Measurements from ENCODE around the gene CLEC7A. TPM values are rescaled to one million over a fixed set of nuclear protein-coding genes. Genes with fewer than 3 reads are reported as not detected.

The CLEC7A gene
- total RNA-seq, 1 experiment from 2014 or later = not detected

DNA sequence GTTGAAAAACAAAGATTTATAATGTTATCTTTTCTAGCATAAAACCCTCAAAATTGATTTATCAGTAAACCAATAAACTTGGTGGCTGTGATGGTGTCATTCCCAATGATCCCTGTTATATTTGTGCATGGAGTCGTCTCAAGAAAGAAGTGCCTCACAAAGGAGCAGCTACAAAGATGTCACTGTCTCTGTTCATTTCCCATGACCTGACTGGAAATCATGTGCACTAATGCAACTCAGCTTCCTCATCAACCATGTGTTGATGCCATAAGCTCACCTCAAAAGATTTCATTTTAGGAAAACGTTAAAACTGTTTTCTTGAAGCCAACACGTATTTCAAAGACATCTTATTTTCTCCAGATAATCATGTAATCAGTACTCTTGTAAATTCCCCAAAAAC lies 60.0 kb downstream of the CLEC7A start (continued):
- TF ChIP-seq CTCF (IDR thresholded peaks at IDR 0.05 in 2 of 3, conservative IDR thresholded peaks at IDR 0.05 in 1 of 3; ENCODE audit: borderline replicate concordance in 1 of 3, insufficient read depth in 1 of 3, low read depth in 2 of 3, low read length in 2 of 3) = no peak

- Histone ChIP-seq H3K36me3 (ENCODE audit: control insufficient read depth in 1 of 2, insufficient read depth in 2 of 2, low read length in 2 of 2) (no peaks in the 10 kb centered on the region), H3K4me1 (ENCODE audit: control insufficient read depth in 1 of 2, insufficient read depth in 2 of 2, low read length in 2 of 2) (no peaks in the 10 kb centered on the region), H2AFZ (ENCODE audit: low read depth, low read length, poor library complexity, severe bottlenecking) (no peak overlapping the region), H3K79me2 (ENCODE audit: insufficient read depth, low read length) (no peaks in the 10 kb centered on the region), H3K9me2 (ENCODE audit: insufficient read depth) (no peaks in the 10 kb centered on the region), H3K4me2 (ENCODE audit: low read length) (no peak overlapping the region), H3K9ac (ENCODE audit: low read length) (no peak overlapping the region), H4K20me1 (ENCODE audit: insufficient read depth) (no peaks in the 10 kb centered on the region), H3K4me3 (replicated peaks in 1 of 2; ENCODE audit: low read depth in 1 of 2, low read length in 2 of 2) (no peak overlapping the region), H3K27me3 (ENCODE audit: insufficient read depth, low read length) (peaks cover 84% of the 10 kb centered on the region), H3K27ac (ENCODE audit: low read depth, low read length) (no peak overlapping the region), H3K9me3 (ENCODE audit: control insufficient read depth in 1 of 2, insufficient read depth in 1 of 2, low read depth in 1 of 2, low read length in 2 of 2) (no peaks in the 10 kb centered on the region)
- ATAC-seq (no peak), DNase-seq (ENCODE audit: low read depth, low spot score) (no peak)
- RAD21 ChIA-PET (ENCODE audit: low non-redundant PET in 1 of 2, low total read pairs in 2 of 2, uncharacterized antibody in 2 of 2, unreplicated experiment in 2 of 2) = no interaction called here
- no TSS peak for BruUV-seq (replicated peaks)
- CTCF ChIA-PET = no interaction called here
- intact Hi-C loops (cut with micrococcal nuclease) = no loop called here
- TF ChIP-seq, protein P1, sequence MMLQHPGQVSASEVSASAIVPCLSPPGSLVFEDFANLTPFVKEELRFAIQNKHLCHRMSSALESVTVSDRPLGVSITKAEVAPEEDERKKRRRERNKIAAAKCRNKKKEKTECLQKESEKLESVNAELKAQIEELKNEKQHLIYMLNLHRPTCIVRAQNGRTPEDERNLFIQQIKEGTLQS (IDR thresholded peaks at IDR 0.05) = no peak
- no peak for TF ChIP-seq EGR1 (IDR thresholded peaks at IDR 0.05; ENCODE audit: low read depth)
- TF ChIP-seq ZFX (IDR thresholded peaks at IDR 0.05) = no peak
- TF ChIP-seq SP1 (IDR thresholded peaks at IDR 0.05; ENCODE audit: low read depth) = no peak
- TF ChIP-seq YY1 (IDR thresholded peaks at IDR 0.05; ENCODE audit: extremely low read depth, insufficient replicate concordance, low read depth, low read length) = no peak
- no peak for TF ChIP-seq POLR2AphosphoS5 (IDR thresholded peaks at IDR 0.05; ENCODE audit: low read depth, low read length)
- TF ChIP-seq CBX3 (IDR thresholded peaks at IDR 0.05; ENCODE audit: low read depth) = no peak
- TF ChIP-seq CTCF (IDR thresholded peaks at IDR 0.05 in 2 of 3, conservative IDR thresholded peaks at IDR 0.05 in 1 of 3; ENCODE audit: borderline replicate concordance in 1 of 3, insufficient read depth in 1 of 3, low read depth in 2 of 3, low read length in 2 of 3) = no peak
- TF ChIP-seq CEBPB (IDR thresholded peaks at IDR 0.05; ENCODE audit: low read depth) = no peak
- no peak for TF ChIP-seq EZH2phosphoT487 (IDR thresholded peaks at IDR 0.05; ENCODE audit: borderline replicate concordance)
- TF ChIP-seq, protein P2, sequence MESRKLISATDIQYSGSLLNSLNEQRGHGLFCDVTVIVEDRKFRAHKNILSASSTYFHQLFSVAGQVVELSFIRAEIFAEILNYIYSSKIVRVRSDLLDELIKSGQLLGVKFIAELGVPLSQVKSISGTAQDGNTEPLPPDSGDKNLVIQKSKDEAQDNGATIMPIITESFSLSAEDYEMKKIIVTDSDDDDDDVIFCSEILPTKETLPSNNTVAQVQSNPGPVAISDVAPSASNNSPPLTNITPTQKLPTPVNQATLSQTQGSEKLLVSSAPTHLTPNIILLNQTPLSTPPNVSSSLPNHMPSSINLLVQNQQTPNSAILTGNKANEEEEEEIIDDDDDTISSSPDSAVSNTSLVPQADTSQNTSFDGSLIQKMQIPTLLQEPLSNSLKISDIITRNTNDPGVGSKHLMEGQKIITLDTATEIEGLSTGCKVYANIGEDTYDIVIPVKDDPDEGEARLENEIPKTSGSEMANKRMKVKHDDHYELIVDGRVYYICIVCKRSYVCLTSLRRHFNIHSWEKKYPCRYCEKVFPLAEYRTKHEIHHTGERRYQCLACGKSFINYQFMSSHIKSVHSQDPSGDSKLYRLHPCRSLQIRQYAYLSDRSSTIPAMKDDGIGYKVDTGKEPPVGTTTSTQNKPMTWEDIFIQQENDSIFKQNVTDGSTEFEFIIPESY (IDR thresholded peaks at IDR 0.05; ENCODE audit: extremely low read depth, insufficient replicate concordance, low read length) = no peak
- TF ChIP-seq EZH2 (IDR thresholded peaks at IDR 0.05) = no peak
- TF ChIP-seq JUND (IDR thresholded peaks at IDR 0.05) = no peak
- no peak for TF ChIP-seq ELF1 (IDR thresholded peaks at IDR 0.05; ENCODE audit: borderline replicate concordance, low read depth)
- TF ChIP-seq FOSL1 (IDR thresholded peaks at IDR 0.05; ENCODE audit: low read depth) = no peak
- no peak for TF ChIP-seq POLR2A (IDR thresholded peaks at IDR 0.05; ENCODE audit: borderline replicate concordance, extremely low read depth, insufficient read depth, insufficient read length)
- no peak for TF ChIP-seq TCF7L2 (IDR thresholded peaks at IDR 0.05; ENCODE audit: borderline replicate concordance, extremely low read depth, insufficient read depth, insufficient read length)
- POLR2A ChIA-PET = no interaction called here
These were observed 60.9 kb downstream of the CLEC7A start for GRCh38 chr12:10069099-10069498.
